GM18511 (cell line): ENCODE data around the gene OR52N5.

Source experiments
- ATAC-seq: cut with Tn5 transposase; IDR thresholded peaks from one replicate; pipeline ENCODE4 v1.9.1; 2021; ENCODE audit warnings: mild to moderate bottlenecking, moderate library complexity; ENCODE audit not compliant: unreplicated experiment

The OR52N5 gene

DNA sequence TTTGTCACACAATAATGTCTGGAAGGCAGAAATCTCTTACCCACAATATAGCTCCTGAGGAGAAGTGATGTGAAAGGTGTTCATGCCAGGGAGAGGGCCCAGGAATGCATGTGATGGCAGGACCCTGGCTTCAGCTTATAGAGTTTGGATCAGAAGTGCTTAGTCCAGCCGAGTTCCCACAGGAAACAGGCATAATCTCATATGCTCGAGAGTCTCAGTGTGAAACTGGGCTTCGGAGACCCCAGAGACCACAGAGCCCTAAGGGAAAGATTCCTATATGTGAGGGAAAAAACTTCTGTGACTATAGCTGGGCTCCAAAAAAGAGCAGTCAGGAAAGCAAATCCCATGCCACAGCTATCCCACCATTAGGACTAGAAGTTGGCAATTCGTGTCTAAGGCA is at the start of gene OR52N5:
OR52N5 (minus strand) TSS at position 101 of the 400 bp plus-strand sequence. CDS start 4,721 bp downstream, outside the sequence.
- no peak for ATAC-seq

DNA sequence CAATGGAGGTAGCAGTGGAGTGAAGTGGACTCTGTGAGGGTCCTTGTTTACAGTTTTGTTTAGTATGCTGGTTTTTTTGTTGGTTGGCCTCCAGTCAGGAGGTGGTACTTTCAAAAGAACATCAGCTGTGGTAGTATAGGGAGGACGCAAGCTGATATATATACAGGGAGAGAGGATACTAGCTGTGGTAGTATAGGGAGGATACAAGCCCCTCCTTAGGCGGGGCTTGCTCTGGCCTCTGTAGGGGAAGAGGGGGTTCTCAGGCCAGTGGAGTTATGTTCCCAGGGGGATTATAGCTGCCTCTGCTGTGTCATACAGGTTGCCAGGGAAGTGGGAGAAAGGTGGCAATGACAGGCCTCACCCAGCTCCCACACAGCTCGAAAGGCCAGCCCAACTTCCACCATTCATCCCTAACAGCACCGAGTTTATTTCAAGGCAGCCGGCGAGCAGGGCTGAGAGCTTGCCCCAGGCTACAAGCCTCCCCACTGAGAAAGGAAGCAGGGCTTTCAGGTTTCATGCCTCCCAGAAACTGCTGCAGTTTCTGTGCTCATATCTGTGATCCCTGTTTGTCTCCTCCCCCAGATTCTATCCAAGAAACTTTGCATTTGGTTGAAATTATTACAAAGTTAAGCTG is 48.2 kb upstream of the OR52N5 start:
- ATAC-seq = no peak

DNA sequence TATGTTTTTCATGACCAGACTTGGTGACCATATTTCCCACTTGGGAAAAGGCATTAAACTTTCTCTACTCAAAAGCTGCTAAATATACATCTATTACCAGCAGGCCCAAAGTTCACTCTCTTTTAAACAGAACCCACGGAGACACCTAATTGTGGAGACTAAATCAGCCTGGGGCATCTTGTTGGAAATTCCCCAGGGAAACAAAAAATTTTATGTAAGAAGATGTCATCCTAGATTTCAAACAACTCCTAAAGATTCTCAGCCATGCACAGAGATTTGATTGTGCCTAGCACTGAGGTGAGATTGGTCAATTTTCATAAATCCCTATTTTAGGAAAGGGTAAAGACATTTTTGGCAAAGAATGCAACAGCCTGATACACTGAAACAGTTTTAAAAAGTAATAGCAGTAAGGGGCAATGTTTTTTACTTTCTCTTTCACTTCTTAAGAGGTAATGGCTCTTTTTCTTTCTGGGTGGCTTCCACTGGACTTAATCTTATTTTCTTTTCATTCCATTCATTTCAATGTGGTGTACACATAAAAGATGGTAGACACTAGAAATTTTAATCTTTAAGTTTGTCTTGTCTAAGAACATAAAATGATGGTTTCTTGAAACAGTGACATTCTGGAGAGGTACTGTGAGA is 35.2 kb upstream of the OR52N5 start:
- ATAC-seq = peak; percentile 65

DNA sequence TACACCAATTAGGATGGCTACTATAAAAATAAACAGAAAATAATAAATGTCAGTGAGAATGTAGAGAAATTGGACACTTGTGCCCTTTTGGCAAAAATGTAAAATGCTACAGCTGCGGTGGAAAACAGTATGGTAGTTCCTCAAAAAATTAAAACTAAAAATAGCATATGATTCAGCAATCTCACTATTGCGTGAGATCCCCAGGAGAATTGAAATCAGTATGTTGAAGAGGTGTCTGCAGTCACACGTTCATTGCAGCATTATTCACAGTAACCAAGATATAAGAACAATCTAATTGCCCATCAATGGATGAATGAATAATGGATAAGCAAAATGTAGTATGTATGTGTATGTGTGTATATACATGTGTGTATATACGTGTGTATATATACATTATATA is 32.4 kb upstream of the OR52N5 start:
- ATAC-seq = peak; percentile 54

DNA sequence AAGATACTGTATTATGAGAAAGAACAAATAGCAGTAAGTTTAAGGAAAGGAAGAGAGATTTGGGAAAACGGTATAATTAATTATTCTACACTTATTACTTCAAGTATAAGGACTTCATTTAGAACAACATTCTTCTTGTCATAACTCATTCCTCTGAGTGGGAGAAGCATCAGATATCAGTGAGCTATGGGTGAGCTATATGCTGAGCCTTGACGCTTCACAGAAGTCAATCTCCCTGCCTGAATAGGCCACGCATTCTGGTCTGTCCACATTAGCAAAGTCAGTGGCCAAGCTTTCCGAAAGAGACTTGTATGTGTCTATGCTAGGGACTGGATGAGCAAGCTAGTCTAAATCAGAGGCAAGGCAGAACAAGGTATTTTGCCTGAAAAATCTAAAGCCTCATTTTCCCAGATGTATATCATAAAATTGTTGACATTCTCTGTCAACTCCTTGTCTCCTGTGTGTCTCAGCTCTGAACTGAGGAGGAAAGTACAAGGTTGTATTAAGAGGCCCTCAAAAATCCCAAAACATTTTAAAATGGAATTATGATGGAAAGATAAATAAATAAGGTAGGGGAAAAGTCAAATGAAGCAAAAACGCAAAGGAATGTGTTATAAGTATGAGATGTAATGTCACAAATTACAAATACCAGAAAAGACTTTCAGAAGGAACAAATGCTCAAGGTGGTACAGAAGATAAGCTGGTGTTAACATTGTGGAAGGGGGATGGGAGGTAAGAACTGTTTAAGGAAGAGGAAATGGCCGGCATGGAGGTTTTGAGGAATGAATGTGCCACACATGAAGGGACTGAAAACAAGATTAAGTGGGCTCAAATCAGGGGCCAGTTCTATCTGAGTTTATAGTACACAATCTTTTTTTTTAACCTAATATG is 27.0 kb upstream of the OR52N5 start:
- ATAC-seq = no peak

DNA sequence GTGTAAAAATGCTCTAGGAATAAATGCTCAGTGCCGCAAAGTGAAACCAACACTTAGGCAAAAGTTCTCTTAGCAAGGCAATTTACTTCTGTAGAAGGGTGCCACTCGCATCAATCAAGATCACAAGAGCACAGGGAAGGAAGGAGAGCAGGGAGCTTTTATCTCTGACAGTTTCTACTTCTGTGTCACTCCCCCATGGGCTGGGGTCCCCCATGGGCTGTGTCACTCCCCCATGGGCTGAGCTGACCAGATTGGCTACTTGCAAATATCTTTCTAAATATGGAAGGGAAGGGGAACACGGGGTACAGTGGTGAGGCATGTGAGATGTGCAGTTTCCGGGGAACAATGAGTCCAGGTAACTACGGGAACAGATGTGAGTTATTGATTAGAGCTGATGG is 26.0 kb upstream of the OR52N5 start:
- ATAC-seq = peak; percentile 42

DNA sequence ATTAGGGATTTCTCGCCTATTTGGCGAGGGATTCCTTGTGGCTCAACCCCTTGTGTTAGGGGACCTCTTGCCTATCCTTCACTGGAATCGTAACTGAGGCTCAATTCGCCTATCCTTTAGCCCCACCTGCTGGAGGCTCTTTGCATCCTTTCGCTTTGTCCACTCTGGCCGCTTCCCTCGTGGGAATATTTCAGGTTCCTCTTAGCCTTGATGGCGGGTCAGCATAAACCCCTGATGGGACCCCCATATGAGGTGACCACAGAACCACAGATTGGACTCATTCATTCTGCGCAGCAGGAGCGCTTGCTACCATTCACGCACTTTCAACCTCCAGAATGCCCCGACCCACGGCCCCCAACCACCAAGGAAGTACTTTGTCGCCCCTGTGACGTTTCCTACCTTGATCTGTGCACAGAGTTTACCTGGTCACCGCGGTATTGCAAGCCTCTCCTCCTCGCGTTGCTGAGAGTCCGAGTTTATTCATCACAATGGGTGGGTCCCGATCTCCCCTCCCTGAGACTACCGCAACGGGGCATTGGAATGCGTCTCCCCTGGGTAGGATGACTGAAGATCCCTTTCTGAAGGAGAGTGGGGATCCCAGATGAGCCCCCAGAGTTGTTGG is 25.5 kb upstream of the OR52N5 start, which contains the start of gene OR52N2:
OR52N2 (plus strand) TSS at position 425 of the 622 bp plus-strand sequence. CDS start 11,412 bp downstream, outside the sequence.
- peak; percentile 98 for ATAC-seq

DNA sequence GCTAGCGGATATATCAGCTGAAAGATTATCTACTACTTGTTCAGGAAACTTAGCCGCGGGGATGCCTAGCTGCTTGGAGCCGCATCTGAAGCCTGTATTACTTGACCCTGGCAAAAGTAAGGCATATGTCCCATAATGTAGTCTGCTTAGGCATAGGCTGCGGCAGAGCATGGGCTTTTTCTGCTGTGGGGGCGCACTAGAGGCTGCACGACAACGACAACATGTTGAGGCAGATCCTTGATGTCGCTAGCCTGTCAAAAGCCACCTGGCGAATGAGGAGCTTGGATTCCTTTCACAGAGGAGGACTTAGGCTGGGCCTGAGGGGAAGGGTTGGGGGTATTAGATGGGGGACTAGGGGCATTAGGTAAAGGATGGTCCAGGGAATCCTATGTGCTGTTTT is 24.4 kb upstream of the OR52N5 start:
- no peak for ATAC-seq

DNA sequence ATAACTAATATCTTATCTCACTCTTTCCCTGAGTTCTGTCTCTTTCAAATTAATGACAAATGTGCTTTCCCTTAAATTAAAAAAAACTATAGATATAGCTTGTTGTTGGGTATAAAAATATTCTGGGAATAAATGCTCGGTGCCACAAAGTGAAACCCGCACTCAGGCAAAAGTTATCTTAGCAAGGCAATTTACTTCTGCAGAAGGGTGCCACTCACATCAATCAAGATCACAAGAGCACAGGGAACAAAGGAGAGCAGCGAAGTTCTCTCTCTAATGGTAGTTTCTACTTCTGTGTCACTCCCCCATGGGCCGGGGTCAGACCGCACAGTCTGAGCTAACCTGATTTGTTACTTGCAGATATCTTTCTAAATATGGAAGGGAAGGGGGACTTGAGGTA is 20.8 kb upstream of the OR52N5 start:
- ATAC-seq = no peak

DNA sequence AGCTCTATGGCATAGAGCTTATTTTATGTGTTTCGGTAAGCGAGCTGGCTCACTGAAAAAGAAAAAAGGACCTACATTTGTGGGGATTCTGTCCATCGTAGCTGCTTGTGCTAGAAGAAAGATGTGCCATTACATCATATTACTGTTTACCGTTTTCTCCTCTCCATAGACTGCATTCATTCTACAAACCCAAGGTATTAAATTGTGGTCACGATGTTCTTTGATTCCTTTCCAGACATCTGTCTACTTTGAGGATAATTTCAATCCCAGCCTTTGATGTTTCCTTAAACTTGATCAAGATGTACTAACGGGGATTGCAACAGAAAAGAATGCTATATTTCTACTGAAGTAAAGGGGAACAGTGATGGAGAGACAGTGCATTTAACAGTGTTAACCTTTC is 13.4 kb upstream of the OR52N5 start:
- ATAC-seq = no peak

DNA sequence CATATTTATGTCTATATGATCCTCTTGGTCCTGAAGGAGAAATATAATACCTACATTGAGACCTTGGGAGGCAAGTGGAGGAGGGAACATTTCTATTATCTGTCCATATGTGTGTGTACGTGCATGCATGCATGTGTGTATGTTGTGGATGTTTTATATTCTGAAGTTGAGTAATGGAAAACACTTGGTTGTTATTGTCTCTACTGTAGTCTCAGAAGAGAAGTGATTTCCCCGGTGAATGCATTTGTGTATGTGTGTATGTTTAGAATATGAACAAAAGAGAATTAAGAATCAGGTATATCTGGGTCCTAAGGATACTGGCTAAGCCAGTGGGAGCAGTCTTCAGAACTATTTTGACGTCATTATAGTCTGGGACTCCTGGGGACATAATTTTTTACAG is 8.0 kb upstream of the OR52N5 start, which contains the start of gene OR52N1:
OR52N1 (minus strand) TSS at position 101 of the 400 bp plus-strand sequence. CDS start 2,449 bp downstream, outside the sequence.
- no peak for ATAC-seq

DNA sequence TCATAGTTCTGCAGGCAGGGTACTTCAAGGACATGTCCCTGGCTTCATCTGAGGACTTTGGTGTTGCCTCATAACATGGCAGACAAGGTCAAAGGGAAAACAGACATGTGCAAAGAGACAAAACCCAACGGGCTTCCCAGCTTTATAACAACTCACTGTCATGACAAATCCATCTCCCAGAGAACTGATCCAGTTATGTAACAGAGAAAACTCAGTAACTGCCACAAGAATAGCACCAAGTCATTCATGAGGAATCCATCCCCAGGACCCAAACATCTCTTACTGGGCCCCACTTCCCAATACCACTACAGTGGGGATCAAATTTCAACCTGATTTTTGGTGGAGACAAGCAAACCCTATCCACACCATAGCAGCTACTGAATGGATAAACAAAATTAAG is 16.1 kb downstream of the OR52N5 start:
- no peak for ATAC-seq

DNA sequence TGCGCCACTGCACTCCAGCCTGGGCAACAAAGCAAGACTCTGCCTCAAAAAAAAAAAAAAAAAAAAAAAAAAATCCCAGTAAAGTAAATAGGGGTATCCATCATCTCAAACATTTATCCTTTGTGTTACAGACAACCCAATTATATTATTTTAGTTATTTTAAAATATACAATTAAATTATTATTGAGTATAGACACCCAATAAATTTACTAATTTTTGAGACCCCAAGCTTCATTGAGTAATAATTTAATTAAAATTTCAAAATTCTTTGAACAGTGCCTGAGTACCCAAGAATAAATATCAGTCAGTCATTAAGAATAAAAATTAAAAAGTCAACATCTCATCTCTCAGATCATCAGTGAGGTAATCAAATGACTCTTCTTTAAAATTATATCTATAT is 29.2 kb downstream of the OR52N5 start, which contains the start of gene OR52N4:
OR52N4 (plus strand) TSS at position 301 of the 400 bp plus-strand sequence. CDS start 498 bp downstream, outside the sequence.
- no peak for ATAC-seq

DNA sequence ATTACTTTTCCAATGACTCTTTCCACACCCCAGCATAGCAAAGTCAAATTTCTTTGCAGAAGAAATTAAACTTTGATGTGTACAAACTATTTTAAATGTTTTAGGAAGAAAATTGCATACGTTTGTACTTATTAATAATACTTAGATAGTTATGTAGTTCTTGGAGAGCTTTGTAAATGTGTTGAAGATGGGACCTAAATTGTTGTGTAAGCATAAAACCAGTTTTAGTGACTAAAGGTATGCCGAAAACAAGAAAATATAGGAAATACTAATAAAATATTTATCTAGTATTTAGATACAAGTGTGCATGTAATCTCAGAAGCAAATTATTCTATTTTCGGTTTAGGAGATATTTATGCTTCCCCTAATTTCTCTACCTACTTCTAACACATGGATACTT is 33.3 kb downstream of the OR52N5 start:
- ATAC-seq = no peak

DNA sequence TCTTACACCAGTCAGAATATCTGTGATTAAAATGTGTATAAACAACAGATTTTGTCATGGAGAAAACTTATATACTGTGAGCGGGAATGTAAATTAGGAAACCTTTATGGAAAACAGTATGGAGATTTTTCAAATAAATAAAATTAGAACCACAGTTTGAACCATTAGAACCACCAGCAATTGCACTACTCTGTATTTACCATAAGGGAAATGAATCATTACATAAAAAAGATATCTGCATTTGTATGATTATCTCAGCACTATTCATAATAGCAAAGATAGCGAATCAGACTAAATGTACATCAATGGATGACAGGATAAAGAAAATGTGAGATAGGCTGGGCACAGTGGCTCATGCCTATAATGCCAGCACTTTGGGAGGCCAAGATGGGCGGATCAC is 36.5 kb downstream of the OR52N5 start:
- no peak for ATAC-seq

DNA sequence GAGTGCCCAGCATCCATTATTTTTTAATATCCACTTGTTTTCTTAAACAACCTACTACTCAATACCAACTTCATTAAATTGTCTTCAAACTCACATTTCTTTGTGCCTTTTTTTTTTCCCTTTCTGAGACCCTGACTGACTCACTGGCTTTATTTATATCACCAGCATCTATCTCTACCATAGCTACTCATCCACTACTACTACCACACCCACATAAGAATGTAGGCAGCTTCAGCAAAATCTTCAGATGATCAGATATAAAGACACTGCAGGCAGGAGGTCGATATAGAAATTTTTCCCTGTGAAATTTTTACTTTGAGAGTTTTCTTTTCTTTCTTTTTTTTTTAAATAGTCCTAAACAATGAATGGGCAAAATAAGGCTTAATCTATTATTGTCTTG is 44.7 kb downstream of the OR52N5 start:
- no peak for ATAC-seq

DNA sequence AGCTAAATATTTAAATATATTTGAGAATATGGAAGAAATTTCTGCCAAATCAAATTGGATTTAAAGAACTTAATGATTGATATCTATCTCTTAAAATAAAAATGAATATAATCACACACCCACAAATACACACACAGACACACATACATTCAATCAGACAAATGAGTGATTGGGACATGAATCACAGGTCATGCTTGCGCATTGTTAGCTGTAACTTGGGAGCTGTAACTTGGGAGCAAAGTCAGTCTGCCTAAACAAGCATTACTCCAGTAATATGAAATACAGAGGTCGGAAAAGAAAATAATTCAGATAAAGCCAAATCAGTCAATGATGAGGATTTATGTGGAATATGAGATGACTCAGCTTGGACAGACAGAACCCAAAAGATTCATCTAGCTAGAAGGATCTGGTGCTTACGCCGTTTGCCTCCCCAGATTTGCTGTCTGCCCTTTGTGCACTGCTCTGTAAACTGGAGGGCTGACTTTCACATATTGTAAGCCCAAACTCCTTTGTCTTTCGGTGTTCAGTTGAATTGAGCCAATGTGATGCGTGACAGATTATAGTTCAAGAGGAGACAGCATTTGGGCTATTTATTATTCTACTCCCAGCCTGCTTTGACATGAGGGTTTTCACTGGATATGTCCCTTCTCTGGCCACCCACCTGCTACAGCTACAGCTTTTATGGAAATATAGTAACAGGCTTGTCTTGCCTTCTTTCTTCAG is 45.3 kb downstream of the OR52N5 start:
- no peak for ATAC-seq

DNA sequence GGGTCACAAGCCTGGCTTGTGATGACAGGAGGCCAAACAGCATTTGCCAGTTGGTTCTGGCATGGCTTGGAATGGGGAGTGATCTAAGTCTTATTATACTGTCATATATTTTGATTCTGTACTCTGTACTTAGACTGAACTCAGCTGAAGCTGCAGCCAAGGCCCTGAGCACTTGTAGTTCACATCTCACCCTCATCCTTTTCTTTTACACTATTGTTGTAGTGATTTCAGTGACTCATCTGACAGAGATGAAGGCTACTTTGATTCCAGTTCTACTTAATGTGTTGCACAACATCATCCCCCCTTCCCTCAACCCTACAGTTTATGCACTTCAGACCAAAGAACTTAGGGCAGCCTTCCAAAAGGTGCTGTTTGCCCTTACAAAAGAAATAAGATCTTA is 46.1 kb downstream of the OR52N5 start:
- ATAC-seq = no peak

DNA sequence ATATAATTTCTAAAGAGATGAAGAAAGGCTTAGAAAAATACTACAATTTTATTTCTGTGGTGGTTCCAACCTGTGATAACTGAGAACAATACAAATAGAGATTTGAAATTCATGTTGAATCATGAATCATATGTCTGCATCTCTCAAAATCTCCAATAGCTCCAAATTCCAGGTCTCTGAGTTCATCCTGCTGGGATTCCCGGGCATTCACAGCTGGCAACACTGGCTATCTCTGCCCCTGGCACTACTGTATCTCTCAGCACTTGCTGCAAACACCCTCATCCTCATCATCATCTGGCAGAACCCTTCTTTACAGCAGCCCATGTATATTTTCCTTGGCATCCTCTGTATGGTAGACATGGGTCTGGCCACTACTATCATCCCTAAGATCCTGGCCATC is 46.8 kb downstream of the OR52N5 start, which contains the start of gene OR56B1:
OR56B1 (plus strand) TSS at position 53 of the 400 bp plus-strand sequence; CDS start at position 122, 69 bp downstream.
- ATAC-seq = no peak

DNA sequence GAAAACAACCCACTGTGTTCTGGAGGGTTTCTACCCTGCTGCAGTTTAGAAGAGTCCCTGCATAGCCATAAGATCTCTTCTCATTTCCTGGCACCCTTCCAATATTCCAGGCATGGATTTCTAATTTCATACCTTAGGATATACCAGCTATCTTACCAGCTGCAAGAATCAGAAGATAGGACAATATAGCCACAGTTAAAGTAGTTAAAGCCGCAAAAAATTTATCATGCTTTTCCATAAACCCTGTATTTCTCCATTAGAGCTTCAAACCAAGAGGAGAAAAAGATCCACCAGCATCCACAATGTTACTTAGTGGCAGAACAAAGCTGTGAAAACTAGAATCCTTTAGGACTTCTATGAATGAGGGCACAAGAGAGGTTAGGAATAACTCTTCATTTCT is 55.5 kb downstream of the OR52N5 start:
- ATAC-seq = no peak
